Trophoblast cell (in vitro differentiated cells and primary cell): ENCODE data around the gene TEX52.

Experiments used
- DNase-seq, 2 donors: peaks; one replicate each; pipeline ENCODE4 v3.0.0-alpha.2; 2016
- H2AFZ ChIP-seq: 2 replicates; pipeline ENCODE4 v1.6.1; 2013; ENCODE audit warnings: low read length, moderate library complexity, mild to moderate bottlenecking; ENCODE audit not compliant: insufficient read depth, poor library complexity
- H2AK5ac ChIP-seq: 2 replicates; pipeline ENCODE4 v1.6.1; 2013; ENCODE audit warnings: mild to moderate bottlenecking, low read length
- H2BK120ac ChIP-seq: 2 replicates; pipeline ENCODE4 v1.6.1; 2013; ENCODE audit warnings: low read length, mild to moderate bottlenecking, moderate library complexity; ENCODE audit not compliant: insufficient read depth, poor library complexity
- H2BK12ac ChIP-seq: 2 replicates; pipeline ENCODE4 v1.6.1; 2013; ENCODE audit warnings: mild to moderate bottlenecking, low read length, moderate library complexity
- H2BK5ac ChIP-seq: 2 replicates; pipeline ENCODE4 v1.6.1; 2013; ENCODE audit warnings: low read length, low read depth, moderate library complexity, mild to moderate bottlenecking; ENCODE audit not compliant: poor library complexity
- H3K14ac ChIP-seq: 2 replicates; pipeline ENCODE4 v1.6.1; 2013; ENCODE audit warnings: mild to moderate bottlenecking, low read length
- H3K18ac ChIP-seq: 2 replicates; pipeline ENCODE4 v1.6.1; 2013; ENCODE audit warnings: mild to moderate bottlenecking, low read length
- H3K23ac ChIP-seq: 2 replicates; pipeline ENCODE4 v1.6.1; 2013; ENCODE audit warnings: low read length
- H3K27ac ChIP-seq: 2 replicates; pipeline ENCODE4 v1.5.1; 2013; ENCODE audit warnings: low read depth, mild to moderate bottlenecking, inconsistent platforms, low read length, moderate library complexity
- H3K27me3 ChIP-seq: 2 replicates; pipeline ENCODE4 v1.6.1; 2013; ENCODE audit warnings: inconsistent platforms, mild to moderate bottlenecking, low read length, moderate library complexity; ENCODE audit not compliant: insufficient read depth
- H3K36me3 ChIP-seq, 2 experiments: 1 replicate in 1 of 2; 2 replicates in 1 of 2; pipeline ENCODE4 v1.6.1; 2013; ENCODE audit warnings: low read length in 2 of 2, mild to moderate bottlenecking in 2 of 2, moderate library complexity in 1 of 2; ENCODE audit not compliant: insufficient read depth in 2 of 2, control insufficient read depth in 1 of 2
- H3K4ac ChIP-seq: 2 replicates; pipeline ENCODE4 v1.6.1; 2013; ENCODE audit warnings: low read depth, mild to moderate bottlenecking, low read length, moderate library complexity
- H3K4me1 ChIP-seq, 2 experiments: 1 replicate in 1 of 2; 2 replicates in 1 of 2; pipeline ENCODE4 v1.6.1; 2013; ENCODE audit warnings: low read length in 2 of 2, mild to moderate bottlenecking in 2 of 2, moderate library complexity in 1 of 2; ENCODE audit not compliant: insufficient read depth in 2 of 2, control insufficient read depth in 1 of 2
- H3K4me2 ChIP-seq: 2 replicates; pipeline ENCODE4 v1.6.1; 2013; ENCODE audit warnings: inconsistent platforms, mild to moderate bottlenecking, low read length, moderate library complexity
- H3K4me3 ChIP-seq: 2 replicates; pipeline ENCODE4 v1.5.1; 2013; ENCODE audit warnings: mild to moderate bottlenecking, low read depth, low read length, inconsistent platforms
- H3K79me1 ChIP-seq: one replicate; pipeline ENCODE4 v1.6.1; 2013; ENCODE audit warnings: low read length
- H3K79me2 ChIP-seq: 2 replicates; pipeline ENCODE4 v1.6.1; 2013; ENCODE audit warnings: low read length, mild to moderate bottlenecking; ENCODE audit not compliant: control insufficient read depth, insufficient read depth, poor library complexity
- H3K9ac ChIP-seq: 2 replicates; pipeline ENCODE4 v1.6.1; 2013; ENCODE audit warnings: mild to moderate bottlenecking, low read length
- H3K9me3 ChIP-seq: 2 replicates; pipeline ENCODE4 v1.6.1; 2013; ENCODE audit warnings: low read depth, mild to moderate bottlenecking, control low read depth, inconsistent platforms, low read length; ENCODE audit not compliant: insufficient read depth
- H4K12ac ChIP-seq: 2 replicates; pipeline ENCODE4 v1.6.1; 2013; ENCODE audit warnings: low read depth, mild to moderate bottlenecking, low read length, moderate library complexity
- H4K8ac ChIP-seq: 2 replicates; pipeline ENCODE4 v1.6.1; 2013; ENCODE audit warnings: low read depth, mild to moderate bottlenecking, low read length, moderate library complexity
- H4K91ac ChIP-seq: one replicate; pipeline ENCODE4 v1.6.1; 2013; ENCODE audit warnings: low read depth, mild to moderate bottlenecking, low read length, moderate library complexity
- WGBS: extraction: QIAGEN DNeasy Blood & Tissue Kit; methylation state at CpG from one replicate; pipeline ENCODE4 v1.1.7; 2013; ENCODE audit warnings: missing lambda C conversion rate; ENCODE audit not compliant: insufficient read length, insufficient coverage; ENCODE audit errors: extremely low coverage; 5-methylcytosine and 5-hydroxymethylcytosine counted together

The TEX52 gene

DNA sequence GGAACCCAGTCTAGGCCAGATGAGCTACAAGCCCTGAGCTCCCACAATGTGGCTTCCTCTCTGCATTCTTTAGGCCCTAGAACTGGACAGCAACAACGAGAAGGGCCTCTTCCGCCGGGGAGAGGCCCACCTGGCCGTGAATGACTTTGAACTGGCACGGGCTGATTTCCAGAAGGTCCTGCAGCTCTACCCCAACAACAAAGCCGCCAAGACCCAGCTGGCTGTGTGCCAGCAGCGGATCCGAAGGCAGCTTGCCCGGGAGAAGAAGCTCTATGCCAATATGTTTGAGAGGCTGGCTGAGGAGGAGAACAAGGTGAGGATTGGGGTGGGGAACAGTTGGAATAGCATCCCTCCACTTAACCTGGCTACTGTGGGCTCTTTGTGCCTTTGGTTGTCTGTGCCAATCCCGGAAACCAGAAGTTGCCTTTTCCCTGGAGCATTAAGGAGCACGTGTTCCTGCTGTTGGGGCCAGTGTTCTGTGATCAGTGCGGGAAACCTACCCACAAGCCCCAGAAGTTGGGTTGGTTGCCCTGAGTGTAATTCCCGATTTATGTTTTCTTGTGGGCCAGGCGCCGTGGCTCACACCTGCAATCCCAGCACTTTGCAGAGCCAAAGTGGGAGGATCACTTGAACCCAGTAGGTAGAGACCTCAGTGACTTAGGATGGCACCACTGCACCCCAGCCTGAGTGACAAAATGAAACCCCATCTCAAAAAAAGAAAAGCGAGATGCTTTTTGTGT lies 55.6 kb downstream of the TEX52 start:
- no peak overlapping the region for H3K4me3 ChIP-seq
- H3K4ac ChIP-seq: no peak overlapping the region
- no peak overlapping the region for H3K27ac ChIP-seq

DNA sequence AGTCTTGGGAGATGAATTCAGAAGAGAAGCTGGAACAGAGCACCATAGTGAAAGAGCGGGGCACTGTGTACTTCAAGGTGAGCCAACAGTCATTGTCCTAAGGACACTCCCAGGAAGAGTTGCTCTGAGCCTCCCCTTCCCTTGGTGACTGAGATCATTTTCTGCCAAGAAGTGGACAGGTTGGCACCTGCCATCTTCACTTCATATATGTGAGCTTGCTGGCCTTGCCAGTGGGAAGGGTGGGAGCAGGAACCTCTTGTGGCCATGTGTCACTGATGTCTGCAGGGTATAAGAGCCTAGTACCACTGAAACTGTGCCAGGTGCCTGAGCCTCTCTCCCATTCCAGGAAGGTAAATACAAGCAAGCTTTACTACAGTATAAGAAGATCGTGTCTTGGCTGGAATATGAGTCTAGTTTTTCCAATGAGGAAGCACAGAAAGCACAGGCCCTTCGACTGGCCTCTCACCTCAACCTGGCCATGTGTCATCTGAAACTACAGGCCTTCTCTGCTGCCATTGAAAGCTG lies 56.7 kb downstream of the TEX52 start:
- H3K14ac ChIP-seq: no peak overlapping the region
- H2AFZ ChIP-seq: no peak overlapping the region
- no peak overlapping the region for H4K91ac ChIP-seq
- no peak overlapping the region for H4K8ac ChIP-seq
- H3K4me3 ChIP-seq: no peak overlapping the region
- H2BK12ac ChIP-seq: no peak overlapping the region
- H2BK120ac ChIP-seq: no peak overlapping the region
- peaks cover 0 to 2% of the 10 kb centered on the region in 2 experiments for H3K4me1 ChIP-seq
- H4K12ac ChIP-seq: no peak overlapping the region
- peaks cover 58 to 76% of the 10 kb centered on the region in 2 experiments for H3K36me3 ChIP-seq
- WGBS: no CpG with 5 or more reads among the region's 3 CpGs
- H3K27me3 ChIP-seq: no peaks in the 10 kb centered on the region
- H3K79me1 ChIP-seq: peaks cover 6% of the 10 kb centered on the region
- H3K4ac ChIP-seq: no peak overlapping the region
- no peak overlapping the region for H3K18ac ChIP-seq
- DNase-seq: no peak
- no peak overlapping the region for H3K4me2 ChIP-seq
- peaks cover 6% of the 10 kb centered on the region for H3K79me2 ChIP-seq
- H3K27ac ChIP-seq: no peak overlapping the region
- H3K9ac ChIP-seq: no peak overlapping the region
- H2AK5ac ChIP-seq: no peak overlapping the region
- H3K23ac ChIP-seq: no peak overlapping the region
- no peak overlapping the region for H2BK5ac ChIP-seq
- peaks cover 2% of the 10 kb centered on the region for H3K9me3 ChIP-seq

More for the DNA sequence above, 55.6 kb downstream of the TEX52 start:
- no peak overlapping the region for H3K4me2 ChIP-seq
- H2BK12ac ChIP-seq: no peak overlapping the region
- no peak overlapping the region for H4K12ac ChIP-seq
- H3K27me3 ChIP-seq: no peaks in the 10 kb centered on the region
- H2AFZ ChIP-seq: no peak overlapping the region
- H4K91ac ChIP-seq: no peak overlapping the region
- peaks cover 2% of the 10 kb centered on the region for H3K9me3 ChIP-seq
- H2BK5ac ChIP-seq: no peak overlapping the region
- H3K4me1 ChIP-seq: no peaks in the 10 kb centered on the region
- no peak overlapping the region for H3K9ac ChIP-seq
- WGBS: no CpG with 5 or more reads among the region's 16 CpGs
- no peak overlapping the region for H4K8ac ChIP-seq
- no peak for DNase-seq
- H3K79me1 ChIP-seq: no peaks in the 10 kb centered on the region
- peaks cover 58 to 80% of the 10 kb centered on the region in 2 experiments for H3K36me3 ChIP-seq
- H3K14ac ChIP-seq: no peak overlapping the region
- no peak overlapping the region for H2AK5ac ChIP-seq
- H2BK120ac ChIP-seq: no peak overlapping the region
- no peaks in the 10 kb centered on the region for H3K79me2 ChIP-seq
- H3K18ac ChIP-seq: no peak overlapping the region
- no peak overlapping the region for H3K23ac ChIP-seq
